GM08714 (cell line): ENCODE measurements around the gene NTF3.

ENCODE experiments used
- H3K4me3 ChIP-seq: fragments of 200-500 bp; sonication (Bioruptor generic); 2 replicates; pipeline ENCODE4 v1.5.1; 2014; ENCODE audit warnings: mild to moderate bottlenecking, low read length, inconsistent platforms
- ZNF274 ChIP-seq: IDR thresholded peaks from 2 replicates; pipeline ENCODE4 v1.6.1; 2012; ENCODE audit warnings: mild to moderate bottlenecking, low read depth, low read length

Gene NTF3

DNA sequence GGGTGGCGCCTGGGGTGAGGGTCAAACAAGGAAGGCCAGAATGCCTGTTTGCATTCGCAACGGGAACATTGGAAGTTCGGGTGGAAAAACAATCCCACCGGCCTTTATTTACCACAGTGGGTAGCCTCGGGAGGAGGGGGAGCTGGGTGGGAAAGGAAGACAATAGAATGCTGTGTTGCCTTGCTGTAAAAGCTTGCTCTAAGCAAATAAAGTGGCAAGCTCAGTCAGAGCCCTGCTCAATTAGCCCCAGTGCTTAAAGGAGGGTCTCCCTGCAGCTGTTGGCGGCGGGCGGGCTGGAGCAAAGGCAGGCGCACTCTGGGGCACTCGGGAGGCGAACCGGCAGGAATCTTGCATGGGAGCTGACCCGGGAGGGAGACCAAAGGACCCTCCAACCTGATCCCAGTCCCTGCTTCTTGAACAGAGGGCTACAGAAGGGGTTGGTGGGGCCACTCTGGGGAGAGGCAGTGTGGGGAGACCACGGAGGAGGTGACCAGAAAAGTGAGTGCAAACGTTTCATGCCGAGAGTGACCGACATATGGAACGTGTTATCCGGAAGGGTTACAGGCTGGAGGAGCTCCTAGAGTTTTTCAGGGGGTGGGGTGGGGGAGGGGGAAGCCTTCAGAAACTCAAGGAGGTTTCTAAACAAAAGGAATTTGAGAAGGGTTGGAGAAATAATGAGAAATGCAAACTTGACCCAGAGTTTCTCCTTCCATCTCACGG is 48.5 kb downstream of the NTF3 start:
- H3K4me3 ChIP-seq: no peak overlapping the region
- no peak for TF ChIP-seq ZNF274

DNA sequence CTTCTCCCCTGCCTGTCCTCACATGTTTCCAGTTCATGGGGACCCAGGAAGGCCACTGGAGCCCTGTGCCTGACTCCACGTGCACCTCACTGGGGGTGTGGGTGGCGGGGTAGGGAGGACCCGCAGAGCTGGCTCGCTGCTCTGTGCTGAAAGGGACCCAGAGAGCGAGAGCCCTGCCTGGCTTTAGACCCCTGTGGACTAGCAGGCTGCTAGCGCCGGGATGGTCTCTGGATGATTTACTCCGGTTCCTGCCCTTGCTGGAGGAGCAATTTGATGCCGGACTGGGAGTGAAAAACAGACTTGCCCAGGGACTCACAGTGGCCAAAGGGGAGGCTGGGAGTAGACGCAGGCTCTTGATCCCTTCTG is 49.0 kb downstream of the NTF3 start:
- H3K4me3 ChIP-seq: no peak overlapping the region
- no peak for TF ChIP-seq ZNF274

DNA sequence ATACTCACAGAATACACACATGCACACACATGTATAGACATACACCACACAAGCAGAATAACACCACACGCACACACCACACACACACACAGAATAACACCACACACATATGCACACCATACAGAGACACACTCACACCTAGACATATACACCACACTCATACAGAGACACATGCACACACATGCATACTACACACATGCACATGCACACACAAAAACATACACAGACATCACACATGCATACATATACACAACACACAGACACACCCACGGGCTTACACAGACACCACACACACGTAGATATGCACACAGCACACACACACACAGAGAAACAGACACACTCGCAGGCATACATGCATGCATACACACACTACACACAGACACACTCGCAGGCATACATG is 49.7 kb downstream of the NTF3 start:
- no peak overlapping the region for H3K4me3 ChIP-seq
- TF ChIP-seq ZNF274: no peak

DNA sequence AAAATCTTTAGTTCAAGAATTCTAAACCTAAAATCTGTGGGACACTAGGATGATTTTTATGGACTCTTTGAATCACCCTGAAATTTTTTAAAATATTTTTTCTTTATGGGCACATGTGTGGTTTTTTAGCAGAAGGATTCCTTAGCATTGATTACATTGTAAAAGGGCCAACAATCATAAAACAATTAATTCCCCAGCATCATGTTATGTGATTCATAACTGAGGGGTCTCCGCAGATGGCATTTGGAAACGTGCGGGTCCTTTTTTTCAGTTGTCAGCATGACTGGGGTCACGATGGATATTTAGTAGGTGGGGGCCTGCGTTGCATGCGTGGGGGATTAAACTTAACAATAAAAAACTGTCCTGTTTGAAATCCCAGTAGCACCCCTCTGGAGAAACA is 52.5 kb downstream of the NTF3 start:
- H3K4me3 ChIP-seq: no peak overlapping the region
- no peak for TF ChIP-seq ZNF274

DNA sequence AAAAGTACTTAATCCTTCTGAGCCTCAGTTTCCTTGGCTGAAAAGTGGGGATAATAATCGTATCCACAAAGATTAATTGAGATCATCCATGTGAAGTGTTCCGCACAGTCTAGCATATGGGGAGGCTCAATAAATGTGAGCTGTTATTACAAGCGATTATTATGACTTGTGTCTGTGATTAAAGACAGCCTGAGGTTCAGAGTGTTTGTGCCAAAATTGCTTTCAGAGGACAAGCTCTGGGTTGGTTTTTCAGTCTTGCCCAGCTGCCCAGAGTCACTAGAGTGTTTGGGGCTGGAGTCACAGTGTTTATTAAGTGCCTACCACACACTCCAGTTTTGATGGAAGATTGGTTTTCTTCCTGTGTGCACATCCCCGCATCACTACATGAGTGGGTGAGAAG is 53.5 kb downstream of the NTF3 start:
- TF ChIP-seq ZNF274: no peak
- H3K4me3 ChIP-seq: no peak overlapping the region

DNA sequence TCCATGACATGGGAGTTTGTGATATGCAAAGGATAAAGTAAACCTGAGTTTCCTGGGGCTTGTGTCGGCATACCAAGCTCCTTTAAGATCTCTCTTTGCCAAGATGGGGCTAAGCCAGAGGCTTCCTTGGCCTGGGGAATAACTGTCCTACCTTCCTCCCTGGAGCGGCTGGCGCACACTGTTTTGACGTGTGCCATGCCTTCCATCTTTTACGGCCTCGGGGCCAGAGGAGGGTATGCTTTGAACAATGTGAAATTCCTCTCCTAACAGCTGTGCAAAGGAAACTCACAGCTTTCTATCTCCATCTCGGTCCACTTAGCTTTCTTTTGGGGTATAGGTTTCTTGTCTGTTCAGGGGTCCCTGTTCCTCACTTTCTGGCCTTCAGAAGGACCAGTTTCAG is 55.2 kb downstream of the NTF3 start:
- TF ChIP-seq ZNF274: no peak
- no peak overlapping the region for H3K4me3 ChIP-seq

DNA sequence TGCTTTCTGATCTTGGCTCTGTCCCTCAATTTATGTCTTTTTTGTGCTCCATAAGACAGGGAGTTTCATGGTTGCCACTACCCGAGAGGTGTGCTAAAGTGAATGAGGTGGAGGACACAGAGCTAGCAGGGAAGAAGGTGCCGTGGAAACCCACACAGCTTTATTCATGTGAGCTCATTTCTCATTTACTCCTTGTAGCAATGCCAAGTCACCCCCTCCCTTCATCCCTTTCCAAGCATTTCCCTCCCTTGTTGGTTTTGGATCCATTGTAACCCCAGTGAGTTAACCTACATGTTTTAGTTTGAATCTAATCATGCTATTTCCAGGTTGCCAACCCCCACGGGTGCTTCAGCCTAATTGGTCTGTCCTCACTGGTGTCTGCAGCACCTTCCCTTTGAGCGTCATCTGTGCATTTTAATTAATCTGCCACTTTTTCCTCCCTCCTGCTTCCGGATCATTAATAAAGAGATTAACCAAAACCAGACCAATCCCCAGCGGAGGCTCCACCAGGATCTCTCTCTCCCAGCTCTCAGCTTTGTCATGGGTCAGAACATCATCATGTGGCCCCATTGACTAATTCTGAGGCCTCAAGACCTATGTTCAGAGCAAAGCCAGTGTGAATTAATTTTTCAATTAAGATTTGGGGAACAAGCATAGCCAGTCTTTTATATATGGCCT is 56.2 kb downstream of the NTF3 start:
- TF ChIP-seq ZNF274: no peak
- H3K4me3 ChIP-seq: no peak overlapping the region

DNA sequence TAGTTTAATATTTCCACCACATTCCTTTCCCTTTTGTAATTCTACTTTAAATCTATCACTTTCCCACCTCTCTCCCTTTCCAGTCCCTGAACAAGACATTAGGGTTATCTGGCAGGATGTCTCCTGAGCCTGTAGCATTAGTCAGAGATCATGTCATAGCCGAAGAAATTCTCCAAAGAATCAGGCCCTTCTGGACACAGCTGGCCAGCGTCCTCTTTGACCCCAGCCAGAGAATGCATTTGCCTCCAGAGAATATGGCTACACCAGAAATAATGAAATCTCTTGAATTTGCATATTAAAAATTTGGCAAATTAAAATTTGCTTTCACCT is 56.7 kb downstream of the NTF3 start:
- TF ChIP-seq ZNF274: no peak
- no peak overlapping the region for H3K4me3 ChIP-seq

DNA sequence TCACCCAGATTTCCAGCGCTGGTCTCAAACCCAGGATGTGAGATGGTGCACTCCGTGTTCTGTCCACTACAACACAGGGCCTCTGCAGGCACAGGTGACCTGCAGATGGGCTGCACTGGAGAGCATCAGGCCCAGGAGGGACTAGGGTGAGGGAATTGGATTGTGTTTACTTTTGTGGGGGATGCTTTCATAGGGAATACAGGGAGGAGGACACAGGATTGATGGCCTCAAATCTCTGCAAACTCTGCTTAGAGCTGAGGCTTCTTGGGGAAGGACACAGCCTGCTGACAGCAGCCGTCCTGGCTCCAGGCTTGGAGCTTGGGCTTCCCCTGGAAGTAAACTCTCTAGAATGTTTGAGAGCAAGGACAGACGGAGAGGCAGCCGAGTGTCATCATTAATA is 57.1 kb downstream of the NTF3 start:
- no peak for TF ChIP-seq ZNF274

DNA sequence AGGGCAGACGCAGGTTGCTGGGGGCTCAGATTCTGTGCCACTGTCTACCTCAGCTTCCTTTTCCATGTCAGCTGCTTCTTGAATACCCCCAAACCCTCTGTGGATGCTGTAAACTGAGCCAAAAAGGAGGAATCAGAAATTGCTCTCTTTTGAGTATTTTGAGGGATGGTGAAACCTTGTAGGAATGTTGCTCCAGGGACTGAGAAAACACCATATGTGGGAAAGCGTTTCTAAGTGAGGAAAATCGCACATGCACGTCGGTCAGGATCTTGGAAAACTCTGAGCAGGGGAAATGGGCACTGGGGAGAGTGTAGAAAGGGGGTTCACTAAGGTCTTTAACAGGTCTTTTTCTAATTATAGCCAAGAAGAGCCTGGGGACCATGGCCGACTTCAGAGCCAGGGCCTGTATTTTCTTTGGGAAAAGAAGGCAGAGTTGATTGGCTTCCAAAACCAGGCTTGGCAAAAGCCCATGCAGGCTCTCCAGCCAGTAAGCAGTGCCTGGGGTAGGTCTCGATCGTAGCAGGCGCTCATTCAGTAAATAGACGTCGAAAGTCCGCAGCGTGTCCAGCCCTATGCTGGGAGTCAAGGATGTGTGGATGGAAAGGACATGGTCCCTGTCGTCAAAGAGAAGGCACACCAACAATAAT is 58.0 kb downstream of the NTF3 start:
- no peak for TF ChIP-seq ZNF274
- H3K4me3 ChIP-seq: no peak overlapping the region

More for the DNA sequence above, 57.1 kb downstream of the NTF3 start:
- H3K4me3 ChIP-seq: no peak overlapping the region

DNA sequence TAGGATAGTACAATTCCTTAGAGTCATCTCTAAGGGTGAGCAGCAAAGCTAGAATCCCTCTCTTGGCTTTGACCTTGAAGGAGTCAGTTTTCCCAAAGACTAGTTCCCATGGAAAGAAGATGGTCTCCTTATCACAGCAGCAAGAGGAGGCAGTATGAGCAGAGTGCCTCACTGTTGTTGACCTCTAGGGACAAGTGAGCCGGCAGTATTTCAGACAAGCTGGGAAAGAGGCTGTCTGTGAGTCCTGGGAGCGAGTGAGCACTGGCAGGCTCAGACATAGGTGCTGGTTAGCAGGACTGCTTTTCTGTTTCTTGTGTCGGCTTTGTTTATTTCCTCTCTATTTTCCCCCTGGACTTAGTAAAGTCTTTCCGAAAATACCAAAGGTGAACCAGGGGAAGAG is 60.7 kb downstream of the NTF3 start:
- no peak for TF ChIP-seq ZNF274
- no peak overlapping the region for H3K4me3 ChIP-seq

DNA sequence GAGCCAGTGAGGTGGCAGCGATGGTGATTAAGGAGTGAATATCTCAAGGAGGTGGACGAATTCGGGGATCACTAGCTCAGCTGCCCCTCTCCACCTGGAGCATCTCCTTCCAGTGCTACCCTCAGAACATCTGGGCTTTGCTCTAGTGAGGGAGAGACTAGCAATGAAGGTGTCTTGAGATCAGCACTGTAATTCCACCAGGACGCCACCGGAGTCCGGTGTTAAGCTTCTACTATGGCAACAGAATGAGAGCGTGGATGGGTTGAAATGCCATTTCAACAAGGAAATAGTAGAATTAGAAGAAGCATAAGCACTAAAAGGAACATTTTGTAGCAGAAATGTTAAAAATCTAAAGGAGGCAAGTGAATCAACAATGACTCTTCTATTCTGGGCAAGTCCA is 61.1 kb downstream of the NTF3 start:
- H3K4me3 ChIP-seq: no peak overlapping the region
- no peak for TF ChIP-seq ZNF274

DNA sequence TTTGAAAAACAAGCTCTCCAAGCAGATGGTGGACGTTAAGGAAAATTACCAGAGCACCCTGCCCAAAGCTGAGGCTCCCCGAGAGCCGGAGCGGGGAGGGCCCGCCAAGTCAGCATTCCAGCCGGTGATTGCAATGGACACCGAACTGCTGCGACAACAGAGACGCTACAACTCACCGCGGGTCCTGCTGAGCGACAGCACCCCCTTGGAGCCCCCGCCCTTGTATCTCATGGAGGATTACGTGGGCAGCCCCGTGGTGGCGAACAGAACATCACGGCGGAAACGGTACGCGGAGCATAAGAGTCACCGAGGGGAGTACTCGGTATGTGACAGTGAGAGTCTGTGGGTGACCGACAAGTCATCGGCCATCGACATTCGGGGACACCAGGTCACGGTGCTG is 62.4 kb downstream of the NTF3 start:
- no peak overlapping the region for H3K4me3 ChIP-seq
- no peak for TF ChIP-seq ZNF274

DNA sequence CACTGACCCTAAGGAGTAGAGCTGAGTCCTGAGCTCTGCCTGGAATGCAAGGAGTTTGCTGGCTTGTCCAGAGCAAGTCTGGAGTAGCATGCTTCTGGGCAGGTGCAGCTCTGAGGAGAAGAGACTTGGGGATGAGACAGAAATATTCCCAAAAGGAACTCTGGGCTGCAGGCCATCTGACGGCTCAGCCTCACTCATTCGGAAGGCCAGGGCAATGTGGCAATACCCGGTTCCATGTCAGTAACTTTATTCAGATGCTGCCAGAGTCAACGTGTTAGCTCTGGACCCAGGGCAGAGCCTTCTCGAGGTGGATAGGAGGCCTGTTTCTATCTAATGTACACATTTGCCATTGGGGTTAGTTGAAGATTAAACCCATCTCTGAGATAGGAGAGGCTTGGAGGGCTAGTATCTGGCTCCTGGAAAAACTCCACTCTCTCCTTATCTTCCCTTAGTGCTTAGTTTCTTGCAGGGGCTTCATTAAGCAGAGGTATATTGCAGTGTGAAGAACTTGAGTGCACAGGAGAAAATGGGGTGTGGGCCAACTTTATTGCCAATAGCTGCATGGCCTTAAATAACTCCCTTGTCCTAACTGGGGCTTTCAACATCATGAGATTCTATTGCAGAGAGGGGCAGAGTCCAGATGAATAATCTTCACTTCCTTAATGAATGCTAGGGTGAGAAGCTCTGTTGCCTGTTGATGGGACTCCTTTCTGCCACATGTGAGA is 65.6 kb downstream of the NTF3 start:
- H3K4me3 ChIP-seq: no peak overlapping the region
- no peak for TF ChIP-seq ZNF274

DNA sequence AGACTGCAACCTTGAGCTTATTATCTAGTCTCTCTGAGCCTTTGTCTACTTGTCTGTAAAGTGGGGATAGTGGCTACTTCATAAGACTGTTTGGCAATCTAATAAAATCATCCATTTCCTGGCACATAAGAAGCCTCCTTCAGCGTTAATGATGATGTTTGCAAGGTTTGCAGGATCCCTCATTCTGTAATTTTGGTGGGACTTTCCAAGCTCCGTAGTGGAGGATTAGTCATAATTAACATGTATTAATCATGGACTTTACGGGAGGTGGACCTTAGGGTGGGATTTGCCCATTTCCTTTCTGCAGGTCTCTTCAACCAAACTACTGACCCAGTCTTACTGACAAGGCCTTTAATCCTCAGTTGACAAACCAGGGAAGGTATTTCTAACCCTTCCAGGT is 66.2 kb downstream of the NTF3 start:
- no peak for TF ChIP-seq ZNF274
- no peak overlapping the region for H3K4me3 ChIP-seq

DNA sequence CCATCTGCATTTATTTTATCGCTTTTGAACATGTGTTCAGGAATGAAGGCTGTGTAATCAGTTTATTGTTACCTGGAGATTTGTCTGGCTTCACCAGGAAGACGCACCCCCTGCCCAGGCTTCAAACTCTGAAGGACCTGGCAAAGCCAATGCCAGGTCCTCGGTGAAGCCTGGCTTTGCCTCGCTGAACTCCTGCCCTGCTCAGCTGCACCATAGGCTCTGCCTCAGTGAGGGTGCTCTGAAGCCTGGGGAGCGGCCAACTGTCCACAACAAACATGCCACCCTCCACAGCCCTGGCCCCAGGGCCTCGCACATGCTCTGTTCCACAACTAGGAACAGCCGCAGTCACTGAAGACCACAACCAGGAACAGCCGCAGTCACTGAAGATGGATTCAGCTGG is 66.9 kb downstream of the NTF3 start:
- no peak overlapping the region for H3K4me3 ChIP-seq
- no peak for TF ChIP-seq ZNF274
